ENCODE data around the gene GLI3. TPM values are rescaled to one million over a fixed set of nuclear protein-coding genes. Genes with fewer than 3 reads are reported as not detected.

GLI3 gene
- total and polyA plus RNA-seq, 10 of the 15 experiments (the other 5 are each of a cell fraction or from before 2014, with no cell fraction given): 0.01 TPM; not detected in 8

- WGBS (ENCODE audit: insufficient coverage, insufficient replicate concordance, low lambda C conversion rate, missing lambda C conversion rate): 10% methylated on average over 3 of the region's 3 CpGs
- TF ChIP-seq BMI1 (IDR thresholded peaks at IDR 0.05; ENCODE audit: borderline replicate concordance) (no peak), NFYB (IDR thresholded peaks at IDR 0.05; ENCODE audit: insufficient read depth, low read depth, low read length) (no peak), ZBED1 (IDR thresholded peaks at IDR 0.05; ENCODE audit: borderline replicate concordance) (no peak), ELK1 (IDR thresholded peaks at IDR 0.05; ENCODE audit: low read depth, low read length) (no peak), ZNF687 (IDR thresholded peaks at IDR 0.05) (no peak), FOS (IDR thresholded peaks at IDR 0.05; ENCODE audit: borderline replicate concordance, extremely low read depth, insufficient read length) (no peak), HCFC1 (IDR thresholded peaks at IDR 0.05; ENCODE audit: low read length) (no peak), EGR1 (IDR thresholded peaks at IDR 0.05; ENCODE audit: borderline replicate concordance in 1 of 2, low read depth in 2 of 2, low read length in 2 of 2) (no peak), TCF7 (IDR thresholded peaks at IDR 0.05; ENCODE audit: borderline replicate concordance) (no peak), ZNF622 (IDR thresholded peaks at IDR 0.05) (no peak), BRCA1 (IDR thresholded peaks at IDR 0.05; ENCODE audit: low read depth, low read length) (no peak), IRF5 (IDR thresholded peaks at IDR 0.05; ENCODE audit: borderline replicate concordance) (no peak)
- BruUV-seq (replicated peaks): no TSS peak
- Histone ChIP-seq H3K36me3 (ENCODE audit: control insufficient read depth in 2 of 2, insufficient read depth in 2 of 2, low read length in 1 of 2) (no peaks in the 10 kb centered on the region), H3K4me1 (ENCODE audit: control insufficient read depth, insufficient read depth, low read length) (no peaks in the 10 kb centered on the region), H3K9ac (ENCODE audit: control insufficient read depth, insufficient read depth, low read length) (no peak overlapping the region), H3K27ac (ENCODE audit: control insufficient read depth, insufficient read depth) (no peak overlapping the region), H2AFZ (ENCODE audit: control insufficient read depth, low read depth, low read length) (no peak overlapping the region), H3K4me2 (ENCODE audit: control insufficient read depth, insufficient read depth) (no peak overlapping the region), H3K9me3 (replicated peaks; ENCODE audit: control insufficient read depth, insufficient read depth, low read length) (no peaks in the 10 kb centered on the region), H3K4me3 (no peak overlapping the region), H4K20me1 (ENCODE audit: control insufficient read depth, insufficient read depth) (no peaks in the 10 kb centered on the region), H3K79me2 (ENCODE audit: control insufficient read depth, insufficient read depth, low read length) (no peaks in the 10 kb centered on the region), H3K27me3 (replicated peaks in 1 of 2; ENCODE audit: control insufficient read depth in 2 of 2, insufficient read depth in 2 of 2, low read length in 1 of 2) (0 out of 4 replicates have a peak, but pooled peaks cover 0 to 2% of the 10 kb centered on the region in 2 experiments)
- in situ Hi-C loops (cut with MboI) (no loop called here), intact Hi-C loops (cut with micrococcal nuclease; ENCODE audit: unreplicated experiment) (no loop called here)
- RAD21 ChIA-PET (ENCODE audit: unreplicated experiment): no interaction called here
- ATAC-seq (no peak), FAIRE-seq (no peak), DNase-seq (ENCODE audit: low read depth, low spot score) (no peak)
- CTCF ChIA-PET: interaction anchor here (0.5 kb wide), 1 partner anchor 221 kb away, joined by 4 read pairs; no protein-coding TSS in a partner anchor
- POLR2A ChIA-PET: no interaction called here
- SMC1A ChIA-PET (ENCODE audit: uncharacterized antibody, unreplicated experiment): no interaction called here
Measured at GRCh38 chr7:42211938-42212337, 25.1 kb downstream of the GLI3 start.

Measured in GM12878 (cell line).